T-helper 2 cell treated with Interferon-gamma antibody and Interleukin-4, amounts not matched to agents 5 μg/mL and 100 μg/mL, for 36 hours (primary cell): ENCODE results near the gene CYP1A2.

Source experiments
- DNase-seq: peaks from one replicate; pipeline ENCODE4 v3.0.0; 2021; ENCODE audit warnings: low spot score
- H3K27ac Mint-ChIP-seq: one replicate; pipeline ENCODE4 v1.8.0; 2021; ENCODE audit warnings: mild to moderate bottlenecking, mixed read lengths
- H3K27me3 Mint-ChIP-seq: one replicate; pipeline ENCODE4 v1.8.0; 2021; ENCODE audit warnings: low read depth, mixed read lengths
- H3K36me3 Mint-ChIP-seq: one replicate; pipeline ENCODE4 v1.8.0; 2021; ENCODE audit warnings: low read depth, mixed read lengths
- H3K4me1 Mint-ChIP-seq: one replicate; pipeline ENCODE4 v1.8.0; 2021; ENCODE audit warnings: low read depth, mixed read lengths
- H3K4me3 Mint-ChIP-seq: one replicate; pipeline ENCODE4 v1.8.0; 2022; ENCODE audit warnings: mild to moderate bottlenecking, moderate library complexity, mixed read lengths
- H3K9me3 Mint-ChIP-seq: one replicate; pipeline ENCODE4 v1.8.0; 2021; ENCODE audit warnings: mixed read lengths

CYP1A2 gene, protein sequence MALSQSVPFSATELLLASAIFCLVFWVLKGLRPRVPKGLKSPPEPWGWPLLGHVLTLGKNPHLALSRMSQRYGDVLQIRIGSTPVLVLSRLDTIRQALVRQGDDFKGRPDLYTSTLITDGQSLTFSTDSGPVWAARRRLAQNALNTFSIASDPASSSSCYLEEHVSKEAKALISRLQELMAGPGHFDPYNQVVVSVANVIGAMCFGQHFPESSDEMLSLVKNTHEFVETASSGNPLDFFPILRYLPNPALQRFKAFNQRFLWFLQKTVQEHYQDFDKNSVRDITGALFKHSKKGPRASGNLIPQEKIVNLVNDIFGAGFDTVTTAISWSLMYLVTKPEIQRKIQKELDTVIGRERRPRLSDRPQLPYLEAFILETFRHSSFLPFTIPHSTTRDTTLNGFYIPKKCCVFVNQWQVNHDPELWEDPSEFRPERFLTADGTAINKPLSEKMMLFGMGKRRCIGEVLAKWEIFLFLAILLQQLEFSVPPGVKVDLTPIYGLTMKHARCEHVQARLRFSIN

GRCh38 chr15:74748322-74748946 is at the start of gene CYP1A2:
Gene CYP1A2 (plus strand): TSS chr15:74748845. CDS start chr15:74749739, 894 bp downstream.
- peaks cover 5% of the 10 kb centered on the region for H3K27me3 Mint-ChIP-seq
- no peak for DNase-seq
- no peaks in the 10 kb centered on the region for H3K36me3 Mint-ChIP-seq
- H3K27ac Mint-ChIP-seq = no peak within 1 kb of the TSS
- no peaks in the 10 kb centered on the region for H3K4me1 Mint-ChIP-seq
- no peak within 1 kb of the TSS for H3K4me3 Mint-ChIP-seq
- H3K9me3 Mint-ChIP-seq = no peaks in the 10 kb centered on the region

DNA sequence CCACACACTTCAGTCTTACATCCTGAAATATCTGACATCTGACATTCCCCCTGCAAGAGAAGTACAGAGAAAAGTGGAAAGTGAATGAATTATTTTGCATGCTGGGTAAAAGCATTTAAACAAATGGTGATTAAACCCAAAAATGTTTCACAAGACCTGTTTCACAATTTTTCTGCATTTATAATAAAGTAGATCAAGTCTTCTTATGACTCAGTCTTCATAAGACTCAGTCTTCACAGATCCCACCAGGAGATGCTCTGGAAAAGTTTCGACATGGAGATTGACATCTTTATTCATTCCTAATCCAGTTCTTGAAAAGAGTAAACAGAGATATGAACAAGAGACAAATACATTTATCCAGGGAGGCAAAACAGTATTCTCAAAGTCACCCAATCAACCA is 39.6 kb upstream of the CYP1A2 start:
- peaks cover 4% of the 10 kb centered on the region for H3K27me3 Mint-ChIP-seq
- H3K27ac Mint-ChIP-seq = no peak overlapping the region
- no peaks in the 10 kb centered on the region for H3K36me3 Mint-ChIP-seq
- peaks cover 5% of the 10 kb centered on the region for H3K4me1 Mint-ChIP-seq
- no peak overlapping the region for H3K4me3 Mint-ChIP-seq
- no peaks in the 10 kb centered on the region for H3K9me3 Mint-ChIP-seq
- no peak for DNase-seq

DNA sequence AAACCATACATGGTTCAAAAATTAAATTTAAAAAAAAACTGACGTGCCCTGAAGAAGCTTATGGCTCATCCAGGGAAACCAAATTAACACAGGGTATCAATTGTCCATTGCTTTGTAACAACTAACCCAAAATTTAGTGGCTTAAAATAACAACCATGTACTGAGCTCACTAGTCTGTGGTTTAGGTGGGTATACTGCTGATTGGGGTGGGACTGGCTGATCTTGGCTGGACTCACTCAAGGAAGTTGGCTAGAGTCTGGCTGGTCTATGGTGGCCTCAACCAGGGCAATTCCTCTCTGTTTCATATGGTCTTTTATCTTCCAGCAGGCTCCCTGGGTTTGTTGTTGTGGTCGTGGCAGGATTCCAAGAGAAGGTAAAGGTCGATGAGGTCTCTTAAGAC is 38.8 kb upstream of the CYP1A2 start:
- Mint-ChIP-seq H3K36me3 (no peaks in the 10 kb centered on the region), H3K27me3 (peaks cover 2% of the 10 kb centered on the region), H3K27ac (no peak overlapping the region), H3K9me3 (no peaks in the 10 kb centered on the region), H3K4me3 (no peak overlapping the region), H3K4me1 (peaks cover 5% of the 10 kb centered on the region)
- DNase-seq = no peak

- no peak overlapping the region for H3K4me3 Mint-ChIP-seq
- peaks cover 5% of the 10 kb centered on the region for H3K4me1 Mint-ChIP-seq
- peaks cover 2% of the 10 kb centered on the region for H3K27me3 Mint-ChIP-seq
- H3K9me3 Mint-ChIP-seq = no peaks in the 10 kb centered on the region
- no peak for DNase-seq
- no peak overlapping the region for H3K27ac Mint-ChIP-seq
- H3K36me3 Mint-ChIP-seq = no peaks in the 10 kb centered on the region
These were observed 38.1 kb upstream of the CYP1A2 start for GRCh38 chr15:74710319-74711094.

GRCh38 chr15:74712311-74712710 is 36.3 kb upstream of the CYP1A2 start:
- no peaks in the 10 kb centered on the region for H3K36me3 Mint-ChIP-seq
- no peak overlapping the region for H3K4me3 Mint-ChIP-seq

DNA sequence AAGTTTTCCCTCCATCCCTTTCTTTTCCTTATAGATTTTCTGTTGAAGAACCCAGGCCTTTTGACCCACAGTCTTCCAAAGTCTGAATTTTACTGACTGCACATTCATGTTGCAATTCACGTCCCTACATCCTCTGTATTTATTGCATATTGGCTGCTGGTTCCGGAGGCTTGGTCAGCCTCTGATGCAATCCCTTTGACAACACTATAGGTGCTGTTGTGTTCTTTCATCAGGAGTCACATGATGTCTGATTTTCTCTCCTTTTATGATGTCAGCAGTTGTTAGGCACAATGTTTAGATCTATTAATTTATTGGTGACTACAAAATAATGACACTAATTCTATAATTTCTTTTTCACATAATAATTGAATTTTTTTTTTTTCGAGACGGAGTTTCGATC is 32.0 kb upstream of the CYP1A2 start:
- Mint-ChIP-seq H3K4me3 (no peak overlapping the region), H3K36me3 (no peaks in the 10 kb centered on the region), H3K4me1 (no peaks in the 10 kb centered on the region), H3K27ac (no peak overlapping the region), H3K27me3 (no peaks in the 10 kb centered on the region), H3K9me3 (no peaks in the 10 kb centered on the region)
- DNase-seq = no peak

More at GRCh38 chr15:74712311-74712710, 36.3 kb upstream of the CYP1A2 start:
- H3K27me3 Mint-ChIP-seq = no peaks in the 10 kb centered on the region
- peaks cover 5% of the 10 kb centered on the region for H3K4me1 Mint-ChIP-seq
- no peak for DNase-seq
- H3K9me3 Mint-ChIP-seq = no peaks in the 10 kb centered on the region
- H3K27ac Mint-ChIP-seq = no peak overlapping the region

- H3K9me3 Mint-ChIP-seq = no peaks in the 10 kb centered on the region
- H3K4me1 Mint-ChIP-seq = peaks cover 9% of the 10 kb centered on the region
- H3K36me3 Mint-ChIP-seq = no peaks in the 10 kb centered on the region
- DNase-seq = no peak
- no peak overlapping the region for H3K27ac Mint-ChIP-seq
- H3K4me3 Mint-ChIP-seq = no peak overlapping the region
- H3K27me3 Mint-ChIP-seq = peaks cover 23% of the 10 kb centered on the region
These were observed 26.1 kb upstream of the CYP1A2 start for GRCh38 chr15:74722591-74722990.

GRCh38 chr15:74723187-74723586 is 25.5 kb upstream of the CYP1A2 start:
- Mint-ChIP-seq H3K27ac (no peak overlapping the region), H3K4me3 (no peak overlapping the region), H3K9me3 (no peaks in the 10 kb centered on the region), H3K27me3 (peaks cover 28% of the 10 kb centered on the region), H3K36me3 (no peaks in the 10 kb centered on the region), H3K4me1 (peaks cover 9% of the 10 kb centered on the region)
- no peak for DNase-seq

DNA sequence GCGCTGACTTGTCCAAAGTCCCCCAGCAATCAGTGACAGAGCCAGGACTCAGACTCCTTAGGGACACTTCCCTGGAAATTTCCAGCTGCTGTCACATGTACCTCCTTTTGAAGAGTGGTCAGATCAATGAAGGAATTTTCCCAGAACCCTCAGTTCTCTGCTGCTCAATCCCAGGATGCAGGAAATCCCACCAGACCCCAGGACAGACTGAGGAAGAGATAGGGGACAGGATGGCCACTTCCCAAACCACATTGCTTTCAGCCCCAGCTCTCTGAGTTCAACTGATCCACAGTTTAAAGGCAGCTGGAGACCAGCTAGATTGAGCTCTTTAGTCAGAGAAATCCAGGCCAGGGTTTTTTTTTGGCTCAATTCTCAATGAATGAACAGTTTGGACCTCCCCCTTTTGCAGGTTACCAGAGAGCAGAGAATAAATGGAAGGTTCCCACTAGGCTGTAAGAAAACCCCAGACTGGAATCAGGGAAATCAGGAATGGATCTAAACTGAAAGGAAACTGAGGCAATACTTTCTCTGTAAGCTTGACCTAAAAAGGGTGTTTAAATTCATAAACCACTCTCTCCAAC is 24.8 kb upstream of the CYP1A2 start:
- Mint-ChIP-seq H3K27ac (no peak overlapping the region), H3K4me1 (peaks cover 9% of the 10 kb centered on the region), H3K4me3 (no peak overlapping the region), H3K27me3 (peaks cover 28% of the 10 kb centered on the region), H3K36me3 (no peaks in the 10 kb centered on the region), H3K9me3 (no peaks in the 10 kb centered on the region)
- no peak for DNase-seq

DNA sequence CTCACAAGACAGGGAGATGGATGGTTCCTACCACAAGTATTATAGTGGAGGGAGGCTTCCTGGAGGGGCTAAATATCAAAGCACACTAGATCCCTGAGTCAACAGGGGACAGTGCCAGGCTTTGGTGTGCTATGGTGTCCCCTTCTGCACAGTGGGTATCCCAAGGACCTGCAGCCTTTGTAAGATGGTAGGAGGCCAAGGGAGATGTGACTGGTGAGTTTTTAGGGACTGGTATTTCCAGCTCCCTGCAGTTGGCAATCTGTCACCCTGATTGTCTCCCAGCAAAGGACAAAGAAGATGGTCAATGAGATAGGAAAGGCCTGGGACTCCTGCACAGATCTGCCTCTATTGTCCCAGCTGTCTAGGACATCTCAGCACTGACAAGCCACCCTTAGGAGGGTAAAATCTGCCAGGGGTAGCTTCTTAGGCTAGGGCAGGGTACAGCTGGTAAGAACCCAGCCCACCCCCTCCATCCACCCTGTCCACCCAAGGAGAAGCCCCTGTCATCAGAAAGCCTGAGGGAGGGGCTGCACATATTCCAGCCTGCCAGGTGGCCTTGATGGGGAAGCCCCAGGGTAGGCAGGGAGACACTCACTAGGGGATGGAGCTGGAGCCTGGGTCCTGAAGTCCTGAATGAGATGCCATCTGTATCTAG is 23.9 kb upstream of the CYP1A2 start:
- Mint-ChIP-seq H3K4me1 (peaks cover 9% of the 10 kb centered on the region), H3K36me3 (no peaks in the 10 kb centered on the region), H3K9me3 (no peaks in the 10 kb centered on the region), H3K27me3 (peaks cover 28% of the 10 kb centered on the region), H3K27ac (no peak overlapping the region), H3K4me3 (peak overlapping the region; percentile 74)
- no peak for DNase-seq

DNA sequence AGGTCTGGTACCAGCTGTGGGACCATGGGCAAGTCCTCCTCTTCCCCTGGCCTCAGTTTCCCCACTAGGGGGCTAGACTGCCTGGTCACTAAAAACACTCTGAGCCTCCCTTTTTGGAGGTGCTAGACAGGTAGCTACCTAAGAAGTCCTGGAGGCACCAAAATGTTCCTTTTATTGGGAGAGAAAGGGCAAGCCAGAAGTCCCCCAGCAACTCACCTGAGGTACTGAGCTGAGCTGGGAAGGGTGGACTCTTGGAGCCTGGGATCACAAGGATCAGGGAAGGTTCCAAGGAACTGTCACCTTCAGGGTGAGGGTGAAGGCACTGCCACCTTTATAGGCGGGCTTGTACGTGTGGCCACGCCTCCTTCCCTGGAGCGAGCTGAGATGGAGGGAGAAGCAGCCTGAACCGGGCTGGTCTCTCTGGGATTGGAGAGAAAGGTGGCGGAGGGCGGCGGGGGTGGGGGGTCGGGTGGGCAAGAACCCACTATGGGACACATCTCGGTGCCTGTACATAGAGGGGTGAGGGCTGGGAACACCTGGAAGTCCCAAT is 23.3 kb upstream of the CYP1A2 start, which contains the start of gene CYP1A1:
Gene CYP1A1, minus strand, starts transcription at position 304 of the 550 bp plus-strand sequence. CDS start 2,431 bp downstream, outside the sequence.
- peaks cover 28% of the 10 kb centered on the region for H3K27me3 Mint-ChIP-seq
- H3K9me3 Mint-ChIP-seq = no peaks in the 10 kb centered on the region
- peaks cover 9% of the 10 kb centered on the region for H3K4me1 Mint-ChIP-seq
- H3K36me3 Mint-ChIP-seq = no peaks in the 10 kb centered on the region
- H3K4me3 Mint-ChIP-seq = peak within 1 kb of the TSS; percentile 74
- no peak for DNase-seq
- no peak within 1 kb of the TSS for H3K27ac Mint-ChIP-seq

GRCh38 chr15:74725845-74726773 is 22.5 kb upstream of the CYP1A2 start:
- peak overlapping the region; percentile 14 for H3K27ac Mint-ChIP-seq
- H3K27me3 Mint-ChIP-seq = peaks cover 28% of the 10 kb centered on the region
- DNase-seq = peak; percentile 54
- H3K9me3 Mint-ChIP-seq = no peaks in the 10 kb centered on the region
- H3K4me1 Mint-ChIP-seq = peaks cover 9% of the 10 kb centered on the region
- no peaks in the 10 kb centered on the region for H3K36me3 Mint-ChIP-seq
- peak overlapping the region; percentile 74 for H3K4me3 Mint-ChIP-seq
